Lower lobe of right lung (tissue), 2 donors: ENCODE results near the gene AFF3. TPM values are rescaled to one million over a fixed set of nuclear protein-coding genes. Genes with fewer than 3 reads are reported as not detected.
"Not testable (repeated sequence)": the region's sequence is repeated elsewhere in the genome, so short reads cannot be mapped to it uniquely, and the experiment has no call there.

Source experiments
- ATAC-seq, 2 donors: fragments of 200-7000 bp; cut with Tn5 transposase; one replicate each; pipeline ENCODE4 v1.9.1; 2020 to 2022; ENCODE audit warnings: mild to moderate bottlenecking in 2 of 2, moderate library complexity in 2 of 2
- DNase-seq: peaks from one replicate; pipeline ENCODE4 v3.0.0-alpha.2; 2020
- H3K27ac ChIP-seq: fragments of 200-600 bp; one replicate; pipeline ENCODE4 v1.8.0; 2022
- H3K27me3 ChIP-seq: fragments of 200-600 bp; one replicate; pipeline ENCODE4 v1.8.0; 2022; ENCODE audit warnings: low read depth
- H3K36me3 ChIP-seq: fragments of 200-600 bp; one replicate; pipeline ENCODE4 v1.8.0; 2022; ENCODE audit warnings: mild to moderate bottlenecking
- H3K4me1 ChIP-seq: fragments of 200-600 bp; one replicate; pipeline ENCODE4 v1.8.0; 2022
- H3K4me3 ChIP-seq: fragments of 200-600 bp; one replicate; pipeline ENCODE4 v1.8.0; 2022; ENCODE audit warnings: mild to moderate bottlenecking
- H3K9me3 ChIP-seq: fragments of 200-600 bp; one replicate; pipeline ENCODE4 v1.8.0; 2022
- CTCF ChIP-seq: fragments of 200-600 bp; IDR thresholded peaks from one replicate; pipeline ENCODE4 v1.8.0; 2022; ENCODE audit warnings: antibody characterized with exemption, mild to moderate bottlenecking
- intact Hi-C: fragments of 100-400 bp; cut with DNase I; formaldehyde crosslinking; loops from one replicate; pipeline ENCODE4 v1.11.0; 2022
- total RNA-seq: library from RNA; stranded (reverse); fragmentation: NEBNext Ultra II Directional; extraction: Animal tissue kit (Norgen Biotek cat#: 25700); gene quantifications from one replicate; pipeline ENCODE4 v1.2.1, GENCODE V29; 2021
- donor health status: DM: no; HTN: yes; CAD: no; lungs with severe emphysema.

The AFF3 gene
- total RNA-seq, 1 donor from 2014 or later, result 57.3 TPM

GRCh38 chr2:99747842-99748241 lies 394.5 kb downstream of the AFF3 start:
- Histone ChIP-seq H3K27me3 (no peaks in the 10 kb centered on the region), H3K4me1 (no peaks in the 10 kb centered on the region), H3K36me3 (no peaks in the 10 kb centered on the region), H3K27ac (no peak overlapping the region), H3K4me3 (no peak overlapping the region), H3K9me3 (no peaks in the 10 kb centered on the region)
- intact Hi-C loops, result no loop called here
- DNase-seq, result no peak
- no peak for ATAC-seq
- no peak for TF ChIP-seq CTCF

GRCh38 chr2:99743146-99743545 lies 399.2 kb downstream of the AFF3 start:
- intact Hi-C loops, result no loop called here
- Histone ChIP-seq H3K4me3 (no peak overlapping the region), H3K4me1 (no peaks in the 10 kb centered on the region), H3K27me3 (no peaks in the 10 kb centered on the region), H3K36me3 (no peaks in the 10 kb centered on the region), H3K9me3 (no peaks in the 10 kb centered on the region), H3K27ac (no peak overlapping the region)
- ATAC-seq (no peak), DNase-seq (no peak)
- TF ChIP-seq CTCF, result no peak

- Histone ChIP-seq H3K9me3 (no peaks in the 10 kb centered on the region), H3K4me1 (no peaks in the 10 kb centered on the region), H3K27ac (no peak overlapping the region), H3K4me3 (no peak overlapping the region), H3K36me3 (no peaks in the 10 kb centered on the region), H3K27me3 (no peaks in the 10 kb centered on the region)
- TF ChIP-seq CTCF, result no peak
- DNase-seq (no peak), ATAC-seq (no peak)
- intact Hi-C loops, result no loop called here
These were observed 404.9 kb downstream of the AFF3 start for GRCh38 chr2:99737537-99737936.

GRCh38 chr2:99735753-99736152 lies 406.6 kb downstream of the AFF3 start:
- TF ChIP-seq CTCF, result no peak
- DNase-seq, result no peak
- no peaks in the 10 kb centered on the region for H3K9me3 ChIP-seq
- H3K4me3 ChIP-seq, result no peak overlapping the region
- no peaks in the 10 kb centered on the region for H3K36me3 ChIP-seq
- no peaks in the 10 kb centered on the region for H3K27me3 ChIP-seq
- no peaks in the 10 kb centered on the region for H3K4me1 ChIP-seq
- intact Hi-C loops, result no loop called here
- ATAC-seq, result no peak
- no peak overlapping the region for H3K27ac ChIP-seq

- intact Hi-C loops, H3K27ac ChIP-seq, DNase-seq, H3K4me1 ChIP-seq, H3K36me3 ChIP-seq, H3K27me3 ChIP-seq, ATAC-seq, H3K9me3 ChIP-seq, H3K4me3 ChIP-seq: not testable (repeated sequence)
These were observed 407.1 kb downstream of the AFF3 start for GRCh38 chr2:99735314-99735713.

GRCh38 chr2:99734236-99734635 lies 408.2 kb downstream of the AFF3 start:
- no peak overlapping the region for H3K27ac ChIP-seq
- ATAC-seq, result no peak
- TF ChIP-seq CTCF, result no peak
- no peaks in the 10 kb centered on the region for H3K36me3 ChIP-seq
- intact Hi-C loops, result no loop called here
- H3K9me3 ChIP-seq, result no peaks in the 10 kb centered on the region
- peaks cover 4% of the 10 kb centered on the region for H3K4me1 ChIP-seq
- H3K27me3 ChIP-seq, result no peaks in the 10 kb centered on the region
- no peak for DNase-seq
- H3K4me3 ChIP-seq, result no peak overlapping the region
